Measurements from ENCODE around the gene NPW.
A peak's percentile ranks its signal among the peaks of the same experiment; 100 is the strongest.
"Not testable (repeated sequence)": the region's sequence is repeated elsewhere in the genome, so short reads cannot be mapped to it uniquely, and the experiment has no call there.

Gene NPW

DNA sequence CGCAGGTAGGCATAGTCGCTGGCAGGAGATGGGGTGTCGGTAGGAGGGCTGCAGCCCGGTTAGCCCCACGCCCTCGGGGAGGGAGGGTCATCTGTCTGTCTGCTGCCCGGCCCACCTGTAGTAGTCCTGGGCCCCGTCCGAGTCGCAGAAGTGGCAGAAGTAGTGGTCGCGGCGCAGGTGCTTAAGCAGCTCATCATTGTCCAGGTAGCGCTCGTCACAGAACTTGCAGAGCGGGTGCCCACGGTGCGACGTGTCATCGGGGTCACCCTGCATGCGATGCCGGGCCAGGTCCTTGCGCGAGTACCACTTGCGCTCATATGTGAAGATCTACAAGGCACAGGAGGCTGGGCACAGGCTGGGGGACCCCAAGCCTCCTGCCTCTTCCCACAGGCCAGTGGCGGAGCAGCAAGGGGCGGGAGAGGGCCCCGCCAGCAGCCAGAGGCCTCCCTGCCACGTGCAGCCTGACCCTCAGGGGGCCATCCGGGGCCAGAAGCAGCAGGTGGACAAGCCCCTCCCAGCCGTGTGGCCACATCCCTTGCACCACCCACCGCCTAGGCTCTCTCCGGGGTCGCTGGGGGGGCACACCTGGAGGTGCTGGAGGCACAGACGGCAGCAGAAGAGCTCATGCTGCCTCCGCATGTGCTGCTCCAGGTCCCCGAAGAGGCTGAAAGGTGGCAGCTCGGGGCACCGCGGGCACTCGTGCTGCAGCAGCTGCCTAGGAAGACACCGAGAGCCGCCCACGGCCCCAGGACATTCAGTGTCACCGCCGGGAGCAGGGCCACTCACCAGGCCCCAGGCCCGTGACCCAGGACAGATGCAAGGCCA, 17.0 kb upstream of the NPW start:
- DNase-seq (ENCODE audit: low read depth): no peak

DNA sequence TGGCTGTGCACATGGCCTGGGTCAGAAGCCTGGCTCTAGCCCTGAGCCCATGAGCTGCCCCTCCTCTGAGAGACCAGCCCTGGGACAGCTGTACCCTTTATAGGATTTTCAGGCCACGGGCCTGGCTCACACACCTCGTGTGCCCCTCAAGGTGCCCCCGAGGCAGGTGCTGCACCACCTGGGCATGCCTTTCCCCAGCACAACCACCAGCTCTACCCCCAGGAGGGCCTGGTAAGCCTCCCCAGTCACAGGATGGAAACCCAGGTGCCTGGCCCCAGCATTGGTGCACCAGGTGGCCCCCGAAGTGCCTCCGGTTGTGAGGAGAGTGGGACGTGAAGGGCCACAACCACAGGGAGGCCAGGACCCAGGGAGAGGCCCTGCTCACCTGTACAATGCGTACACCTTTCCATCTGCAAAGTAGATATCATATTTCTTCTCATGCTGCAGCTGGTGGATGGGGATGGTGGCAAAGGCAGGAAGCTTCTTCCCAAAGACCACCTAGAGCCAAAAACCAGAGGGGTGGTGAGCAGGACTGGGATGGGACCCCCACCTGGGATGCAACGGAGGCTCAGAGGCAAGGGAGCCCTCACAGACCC, 16.3 kb upstream of the NPW start:
- DNase-seq (ENCODE audit: low read depth): no peak

DNA sequence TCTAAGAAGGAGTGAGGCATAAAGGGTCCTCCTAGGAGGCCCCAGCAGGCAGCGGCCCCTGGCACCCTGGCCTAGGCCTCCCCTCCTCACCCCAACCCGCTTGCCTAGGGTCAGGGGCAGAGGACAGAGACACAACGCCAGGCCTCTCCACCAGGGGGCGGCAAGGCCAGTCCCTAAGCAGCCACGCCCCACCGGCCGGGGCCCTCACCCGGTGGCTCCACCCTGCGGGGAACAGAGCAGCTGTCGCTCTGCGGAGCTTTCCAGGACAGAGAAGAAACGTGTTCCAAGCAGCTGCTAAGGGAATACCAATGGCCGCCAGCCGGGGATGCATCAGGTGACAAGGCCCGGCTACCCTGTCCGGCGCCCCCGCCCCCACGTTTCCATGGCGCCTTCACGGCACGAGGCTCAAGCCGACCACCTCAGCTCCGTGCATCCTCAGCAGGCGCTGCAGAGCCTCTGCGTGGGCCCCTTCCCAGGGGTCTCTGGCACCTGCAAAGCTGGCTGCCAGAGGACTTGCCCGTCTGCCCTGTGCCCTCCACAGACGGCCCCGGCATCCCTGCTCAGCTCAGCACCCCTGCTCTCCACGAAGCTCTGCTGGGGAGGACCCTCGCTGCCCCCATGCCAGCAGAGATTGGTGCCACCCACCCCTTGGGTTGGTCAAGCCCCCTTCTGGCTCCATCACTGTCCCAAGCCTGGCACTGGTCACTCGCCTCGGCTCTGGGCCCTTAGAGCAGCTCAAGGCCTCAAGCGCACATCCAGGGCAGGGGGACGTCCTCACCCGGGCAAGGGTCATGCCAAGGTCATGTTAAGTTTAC, 15.6 kb upstream of the NPW start:
- DNase-seq (ENCODE audit: low read depth): peak; percentile 83

DNA sequence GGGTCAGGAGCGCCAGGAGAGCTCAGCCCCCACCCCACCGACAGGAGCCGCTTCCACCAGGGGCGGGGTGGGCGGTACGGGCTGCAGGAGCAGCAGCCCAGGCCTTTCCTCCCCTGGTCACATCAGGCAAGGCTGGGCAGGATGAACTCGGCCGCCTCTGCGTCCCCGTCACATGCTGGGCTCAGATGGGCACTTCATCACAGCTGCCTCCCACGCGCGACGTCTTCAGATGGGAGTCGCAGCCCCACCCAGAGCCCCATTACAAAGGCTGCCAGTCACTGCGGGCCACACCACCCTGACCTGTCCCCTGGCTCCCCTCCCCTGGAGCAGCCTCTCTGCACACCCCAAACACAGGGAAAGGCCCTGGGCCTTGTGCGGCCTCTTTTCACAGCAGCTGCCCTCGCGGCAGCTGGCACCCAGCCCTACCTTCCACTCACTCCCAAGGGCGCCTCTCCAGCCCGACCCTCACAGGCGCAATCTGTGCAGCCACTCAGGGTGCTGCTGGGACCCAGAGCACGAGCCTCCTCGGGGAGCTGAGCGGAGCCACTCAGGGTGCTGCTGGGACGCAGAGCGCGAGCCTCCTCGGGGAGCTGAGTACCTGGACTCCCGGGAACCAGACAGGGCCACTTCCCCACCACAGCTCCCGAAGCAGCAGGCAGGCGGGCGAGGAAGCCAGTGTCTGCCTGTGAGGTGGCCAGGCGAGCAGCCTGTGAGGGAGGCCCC, 14.6 kb upstream of the NPW start:
- DNase-seq (ENCODE audit: low read depth): no peak

DNA sequence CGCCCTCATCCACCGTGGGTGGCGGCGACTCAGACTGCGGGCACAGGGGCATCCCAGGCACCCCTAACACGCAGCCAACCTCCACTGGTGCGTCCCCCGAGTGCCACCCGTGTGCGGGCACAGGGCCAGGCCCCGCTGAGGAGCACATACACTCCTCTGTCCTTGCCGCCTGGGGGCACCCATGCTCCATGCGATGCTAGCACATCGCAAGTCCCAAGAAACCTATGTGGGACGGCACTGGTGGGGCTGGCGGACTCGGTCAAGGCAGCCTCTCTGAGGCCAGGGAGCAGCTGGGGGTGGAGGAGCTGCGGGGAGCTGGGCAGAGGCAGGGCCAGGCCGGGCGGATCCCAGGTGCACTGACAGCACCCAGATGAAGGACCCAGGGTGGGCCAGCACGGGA, 13.9 kb upstream of the NPW start:
- DNase-seq (ENCODE audit: low read depth): no peak

DNA sequence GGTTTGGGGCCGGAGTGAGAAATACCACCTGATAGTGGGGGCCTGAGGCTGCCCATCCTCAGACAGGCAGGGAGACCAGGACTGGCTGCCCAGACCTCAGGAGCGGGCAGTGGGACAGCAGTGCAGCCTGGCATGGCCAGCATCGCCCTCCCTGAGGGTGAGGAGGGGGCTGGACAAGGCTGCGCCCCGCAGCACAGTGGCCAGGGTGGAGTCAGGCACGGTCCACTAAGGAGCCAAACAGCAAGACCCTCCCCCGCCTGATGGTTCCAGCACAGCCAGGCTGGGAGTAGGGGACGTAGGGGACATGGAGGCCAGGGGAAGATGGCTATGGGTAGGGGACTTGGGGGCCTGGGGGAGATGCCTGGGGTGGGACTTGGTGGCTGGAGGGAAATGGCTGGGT, 13.3 kb upstream of the NPW start:
- DNase-seq (ENCODE audit: low read depth): no peak

DNA sequence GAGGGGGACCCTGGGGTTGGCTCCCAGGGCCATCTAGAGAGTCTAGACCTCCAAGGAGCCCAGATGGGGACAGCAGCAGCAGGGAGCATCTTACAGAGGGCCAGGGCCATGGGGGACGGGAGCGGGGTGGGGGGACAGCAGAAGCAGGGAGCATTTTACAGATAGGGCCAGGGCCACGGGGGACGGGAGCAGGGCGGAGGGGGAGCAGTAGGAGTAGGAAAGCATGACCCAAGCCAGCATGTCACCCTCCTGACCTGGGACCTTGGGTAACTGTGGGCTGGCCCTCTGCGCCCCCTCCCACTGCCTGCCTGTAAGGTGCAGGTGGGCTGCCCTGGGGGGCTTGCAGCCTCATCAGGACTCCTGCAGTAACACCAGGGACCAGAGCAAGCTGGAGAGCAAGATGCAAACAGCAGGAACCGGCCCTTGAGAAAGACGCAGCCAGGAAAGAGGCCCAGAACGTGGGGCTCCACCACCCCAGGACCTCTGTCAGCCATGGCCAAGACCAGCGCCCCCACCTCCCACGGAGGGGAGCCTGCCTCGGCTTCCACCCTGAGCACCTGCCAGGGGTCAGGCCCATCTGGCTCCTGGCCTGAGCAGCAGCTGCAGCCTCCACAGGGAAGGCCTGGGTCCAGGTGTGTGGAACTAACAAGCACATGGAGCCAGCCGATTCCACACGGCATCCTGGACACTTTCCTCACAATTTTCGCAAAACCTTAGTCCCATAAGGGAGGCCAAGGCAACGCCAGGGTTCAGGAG, 12.3 kb upstream of the NPW start:
- DNase-seq (ENCODE audit: low read depth): no peak

DNA sequence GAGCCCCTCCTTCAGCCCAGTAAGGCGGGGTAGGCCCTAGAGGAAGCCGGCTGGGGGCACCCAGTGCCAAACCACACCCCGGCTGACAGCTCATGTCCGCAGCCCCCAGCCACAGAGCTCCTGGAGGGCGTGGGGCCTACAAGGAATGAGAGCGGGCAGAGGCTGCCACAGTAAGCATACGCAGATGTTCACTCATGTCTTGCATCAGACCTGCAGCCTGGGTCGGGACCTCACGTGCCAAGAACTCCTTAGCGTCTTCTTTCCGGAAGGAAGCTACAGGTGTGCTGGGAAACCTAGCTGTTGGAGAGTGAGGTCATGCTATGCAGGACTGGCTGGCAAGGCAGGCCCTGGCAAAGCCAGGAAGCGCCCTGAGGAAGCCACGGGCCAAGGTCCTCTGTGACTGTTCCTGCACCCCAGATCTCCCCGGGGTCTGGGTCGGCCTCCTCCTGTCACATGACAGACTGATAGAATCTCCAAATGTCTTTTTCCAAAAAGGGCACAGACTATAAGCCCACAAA, 11.5 kb upstream of the NPW start:
- peak; percentile 61 for DNase-seq (ENCODE audit: low read depth)

DNA sequence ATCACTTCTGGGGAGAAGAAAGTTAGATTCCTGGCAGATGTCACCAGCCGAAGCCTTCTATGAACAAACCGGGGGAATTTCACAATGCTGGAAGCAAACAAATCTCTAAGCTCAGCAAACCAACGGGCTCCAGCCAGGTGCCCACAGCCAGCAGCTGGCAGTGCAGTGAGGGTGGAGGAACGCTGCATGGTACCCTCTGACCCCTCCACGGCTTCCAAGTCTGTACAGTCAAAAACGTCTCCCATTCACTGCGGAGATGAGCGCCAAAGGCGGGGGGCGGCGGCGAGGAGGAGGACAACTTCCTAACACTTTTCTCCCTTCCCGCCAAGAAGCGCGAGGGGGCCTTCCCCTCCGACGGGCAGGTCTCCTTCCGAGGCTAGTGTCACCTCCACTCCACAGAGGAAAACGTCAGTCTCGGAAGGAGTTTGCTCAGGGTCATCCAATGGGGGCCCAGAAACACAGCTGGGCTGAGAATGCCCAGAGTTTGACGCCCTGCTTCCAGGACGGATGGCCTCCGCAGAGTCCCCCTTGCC, 10.9 kb upstream of the NPW start:
- DNase-seq (ENCODE audit: low read depth): peak; percentile 45

DNA sequence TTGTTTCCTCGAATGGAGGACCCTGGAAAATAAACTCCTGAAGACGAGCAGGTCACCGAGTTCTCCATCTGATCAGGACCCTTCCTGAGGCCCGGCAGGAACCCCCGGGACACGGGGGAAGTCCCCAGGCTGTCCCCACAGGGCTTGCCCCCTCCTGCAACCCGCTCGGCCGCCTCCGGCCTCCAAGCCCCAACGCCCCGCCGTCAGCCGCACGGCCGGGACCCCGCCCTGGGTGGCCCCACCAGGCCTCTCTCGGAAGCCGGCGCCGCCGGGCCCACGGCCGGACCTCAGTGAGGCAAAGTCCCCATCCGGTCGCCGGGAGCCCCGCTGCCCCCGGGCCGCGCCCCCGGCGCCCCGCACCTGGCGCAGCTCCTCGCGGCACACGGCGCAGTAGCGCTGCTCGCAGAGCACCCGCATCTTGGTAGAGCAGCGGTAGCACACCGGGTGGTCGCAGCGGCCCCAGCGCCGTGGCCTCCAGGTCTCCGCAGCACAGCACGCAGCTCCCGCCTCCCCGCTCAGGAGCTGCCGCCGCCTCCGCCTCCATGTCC, 10.3 kb upstream of the NPW start:
- no peak for DNase-seq (ENCODE audit: low read depth)

DNA sequence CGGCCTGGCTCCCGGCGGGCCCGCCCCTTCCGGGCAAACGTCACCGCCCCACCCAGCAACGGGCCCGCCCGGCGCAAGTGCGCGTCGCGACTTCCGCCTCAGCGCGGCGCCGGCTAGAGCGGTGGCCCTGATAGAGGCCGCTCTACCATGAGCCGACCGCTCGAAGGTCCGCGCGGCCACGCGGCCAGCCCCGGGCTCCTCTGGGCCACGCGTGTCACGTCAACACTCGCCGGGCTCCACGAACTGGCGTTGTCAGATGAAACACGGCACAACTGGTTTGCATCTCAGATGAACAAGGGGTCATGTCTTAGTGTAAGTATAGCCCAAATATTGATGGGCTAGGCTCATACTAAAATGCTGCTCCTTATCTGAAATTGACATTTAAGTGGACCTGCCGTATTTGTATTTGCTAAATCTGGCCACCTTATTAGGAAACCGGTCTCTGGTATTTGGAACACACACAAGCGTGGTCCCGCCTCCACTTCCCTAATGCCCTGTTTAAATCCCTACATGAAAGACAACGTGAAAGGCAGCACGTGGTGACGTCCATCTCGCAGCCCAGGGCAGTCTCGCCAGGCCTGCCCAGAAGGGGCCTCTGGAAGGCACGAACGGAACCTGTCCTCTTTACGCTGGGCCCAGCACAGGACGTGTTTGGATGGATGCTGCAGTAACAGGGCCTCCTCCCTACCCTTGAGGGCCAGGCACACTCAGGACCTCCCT, 9.6 kb upstream of the NPW start, which contains the start of gene ZNF598:
Gene ZNF598, minus strand, starts transcription at position 31 of the 720 bp plus-strand sequence.
- DNase-seq (ENCODE audit: low read depth): peak; percentile 86

DNA sequence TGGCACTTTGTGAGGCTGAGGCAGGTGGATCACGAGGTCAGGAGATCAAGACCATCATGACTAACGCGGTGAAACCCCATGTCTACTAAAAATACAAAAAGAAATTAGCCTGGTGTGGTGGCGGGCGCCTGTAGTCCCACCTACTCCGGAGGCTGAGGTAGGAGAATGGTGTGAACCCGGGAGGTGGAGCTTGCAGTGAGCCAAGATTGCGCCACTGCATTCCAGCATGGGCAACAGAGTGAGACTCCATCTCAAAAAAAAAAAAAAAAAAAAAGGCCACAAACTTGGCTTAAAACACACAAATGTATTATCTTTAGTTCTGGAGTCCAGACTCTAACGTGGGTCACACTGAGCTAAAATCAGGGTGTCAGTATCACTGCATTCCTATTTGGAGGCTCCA, 7.9 kb upstream of the NPW start:
- DNase-seq (ENCODE audit: low read depth): not testable (repeated sequence)

DNA sequence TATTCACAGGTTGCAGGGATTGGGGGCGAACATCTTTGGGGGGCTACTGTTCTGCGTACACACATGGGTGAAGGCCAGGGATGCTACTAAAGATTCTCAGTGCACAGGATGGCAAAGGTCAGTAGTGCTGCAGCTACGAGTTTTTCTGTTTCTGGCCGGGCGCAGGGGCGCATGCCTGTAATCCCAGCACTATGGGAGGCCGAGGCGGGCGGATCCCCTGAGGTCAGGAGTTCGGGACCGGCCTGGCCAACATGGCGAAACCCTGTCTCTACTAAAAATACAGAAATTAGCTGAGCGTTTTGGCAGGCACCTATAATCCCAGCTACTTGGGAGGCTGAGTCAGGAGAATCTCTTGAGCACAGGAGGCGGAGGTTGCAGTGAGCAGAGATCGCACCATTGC, 6.1 kb upstream of the NPW start:
- no peak for DNase-seq (ENCODE audit: low read depth)

DNA sequence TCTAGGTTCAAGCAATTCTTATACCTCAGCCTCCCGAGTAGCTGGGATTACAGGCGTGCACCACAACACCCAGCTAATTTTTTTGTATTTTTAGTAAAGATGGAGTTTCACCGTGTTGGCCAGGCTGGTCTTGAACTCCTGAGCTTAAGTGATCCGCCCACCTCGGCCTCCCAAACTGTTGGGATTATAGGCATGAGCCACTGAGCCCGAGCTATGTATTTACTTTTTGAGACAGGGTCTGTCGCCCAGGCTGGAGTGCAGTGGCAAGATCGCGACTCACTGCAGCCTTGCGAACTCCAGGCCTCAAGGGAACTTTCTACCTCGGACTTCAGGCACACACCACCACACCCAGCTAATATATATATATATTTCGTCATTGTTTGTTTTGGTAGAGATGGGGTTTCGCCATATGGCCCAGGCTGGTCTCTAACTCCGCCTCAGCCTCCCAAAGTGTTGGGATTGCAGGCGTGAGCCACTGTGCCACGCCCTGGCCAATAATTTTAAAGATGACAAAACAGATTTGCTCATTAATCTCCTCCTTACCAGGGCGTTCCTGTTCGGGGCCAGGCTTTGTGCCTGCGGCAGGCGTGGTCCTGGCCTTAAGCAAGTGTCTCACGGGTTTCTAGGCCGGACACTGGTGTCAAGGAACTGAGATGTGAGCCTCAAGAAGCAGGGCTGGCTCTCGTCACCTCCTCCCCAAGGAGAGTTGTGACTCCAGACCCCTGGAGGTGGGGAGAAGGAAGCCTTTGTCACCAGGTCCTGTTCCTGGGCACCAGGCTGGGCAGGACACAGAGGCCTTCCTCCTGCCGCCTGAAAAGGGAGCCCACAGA, 4.3 kb upstream of the NPW start:
- DNase-seq (ENCODE audit: low read depth): peak; percentile 28

DNA sequence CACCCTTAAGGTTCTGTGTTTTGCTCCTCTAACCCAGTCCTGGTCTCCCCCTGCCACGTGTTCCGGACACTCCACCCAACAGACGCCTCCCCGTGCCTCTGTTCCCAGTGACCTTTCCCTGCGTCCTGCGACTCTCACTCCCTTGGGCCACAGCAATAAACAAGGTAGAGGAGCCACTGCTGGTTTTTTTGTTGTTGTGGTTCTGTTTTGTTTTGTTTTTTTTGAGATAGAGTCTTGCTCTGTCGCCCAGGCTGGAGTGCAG, 3.7 kb upstream of the NPW start:
- no peak for DNase-seq (ENCODE audit: low read depth)

DNA sequence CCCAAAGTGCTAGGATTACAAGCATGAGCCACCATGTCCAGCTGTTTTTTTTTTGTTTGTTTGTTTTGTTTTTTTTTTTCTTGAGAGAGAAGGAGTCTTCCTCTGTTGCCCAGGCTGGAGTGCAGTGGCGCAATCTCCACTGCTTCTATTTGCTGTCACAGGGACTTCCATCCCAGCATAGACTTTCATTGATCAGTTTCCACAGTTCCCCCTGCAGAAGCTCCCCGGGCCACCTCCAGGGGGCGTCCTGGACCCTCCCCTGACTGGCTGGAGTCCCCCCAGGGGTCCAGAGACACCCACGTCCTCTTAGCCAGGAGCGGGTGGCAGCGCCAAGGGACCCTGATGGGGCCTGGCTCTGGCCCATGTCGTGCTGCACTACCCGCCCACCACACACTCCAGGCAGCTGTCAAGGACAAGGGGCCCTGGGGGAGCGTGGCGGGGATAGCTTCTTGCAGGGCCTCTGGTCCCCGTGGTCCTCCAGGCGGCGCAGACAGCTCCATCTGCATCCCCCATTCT, 3.1 kb upstream of the NPW start:
- no peak for DNase-seq (ENCODE audit: low read depth)

DNA sequence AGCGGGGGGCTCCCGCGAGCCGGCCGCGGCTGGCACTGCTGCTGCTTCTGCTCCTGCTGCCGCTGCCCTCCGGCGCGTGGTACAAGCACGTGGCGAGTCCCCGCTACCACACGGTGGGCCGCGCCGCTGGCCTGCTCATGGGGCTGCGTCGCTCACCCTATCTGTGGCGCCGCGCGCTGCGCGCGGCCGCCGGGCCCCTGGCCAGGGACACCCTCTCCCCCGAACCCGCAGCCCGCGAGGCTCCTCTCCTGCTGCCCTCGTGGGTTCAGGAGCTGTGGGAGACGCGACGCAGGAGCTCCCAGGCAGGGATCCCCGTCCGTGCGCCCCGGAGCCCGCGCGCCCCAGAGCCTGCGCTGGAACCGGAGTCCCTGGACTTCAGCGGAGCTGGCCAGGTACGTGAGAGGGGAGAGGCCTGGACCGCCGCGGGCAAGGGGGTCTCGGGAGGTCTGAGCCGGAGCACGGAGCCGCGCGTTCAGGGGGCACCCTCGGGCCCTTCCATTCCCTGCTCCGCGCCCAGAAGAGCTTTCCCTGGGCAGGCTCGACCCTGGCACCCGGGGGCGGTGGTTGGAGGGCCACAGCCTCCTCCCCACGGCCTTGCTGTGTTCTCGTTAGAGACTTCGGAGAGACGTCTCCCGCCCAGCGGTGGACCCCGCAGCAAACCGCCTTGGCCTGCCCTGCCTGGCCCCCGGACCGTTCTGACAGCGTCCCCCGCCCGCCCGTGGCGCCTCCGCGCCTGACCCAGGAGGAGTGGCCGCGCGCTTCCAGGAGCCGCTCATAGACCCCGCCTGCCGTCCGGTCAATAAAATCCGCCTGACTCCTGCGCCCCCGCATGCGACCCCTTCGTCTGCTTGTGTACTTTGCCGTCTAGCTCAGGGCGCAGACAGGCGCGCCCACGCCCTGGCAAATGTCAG, 591 bp downstream of the NPW start:
- DNase-seq (ENCODE audit: low read depth): no peak

DNA sequence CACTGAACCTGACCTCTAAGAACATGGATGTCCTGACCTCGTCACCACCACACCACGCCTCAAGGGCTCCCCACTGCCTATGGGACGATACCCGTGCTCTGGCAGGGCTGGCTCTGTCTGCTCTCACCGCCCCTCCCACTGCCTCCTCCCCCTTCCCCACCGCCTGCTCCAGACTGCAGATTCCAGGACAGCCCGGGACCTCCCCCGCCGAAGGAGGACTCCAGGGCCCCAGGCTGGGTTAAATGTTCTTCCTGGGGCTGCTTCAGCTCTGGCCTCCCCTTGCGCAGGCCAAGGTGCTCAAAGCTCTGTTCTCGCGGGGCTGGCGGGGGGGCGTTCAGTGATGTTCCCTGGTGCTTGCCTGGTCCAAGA, 3.1 kb downstream of the NPW start:
- DNase-seq (ENCODE audit: low read depth): peak; percentile 64
